Cardiac muscle cell (in vitro differentiated cells and primary cell): ENCODE measurements around the gene KXD1. TPM values are rescaled to one million over a fixed set of nuclear protein-coding genes. Genes with fewer than 3 reads are reported as not detected.

Source experiments
- DNase-seq, 2 donors: peaks; one replicate each; pipeline versions ENCODE4 v3.0.0 to v3.0.0-alpha.2; 2010 to 2017; ENCODE audit warnings: low read depth in 1 of 2, low spot score in 1 of 2
- H3K27ac ChIP-seq: fragments of 200-600 bp; sonication (generic); 2 replicates; pipeline ENCODE4 v1.5.1; 2016
- H3K27me3 ChIP-seq: fragments of 200-600 bp; sonication (generic); 2 replicates; pipeline ENCODE4 v1.6.0; 2016; ENCODE audit warnings: control low read depth
- H3K36me3 ChIP-seq: fragments of 200-600 bp; sonication (generic); 2 replicates; pipeline ENCODE4 v1.5.1; 2016; ENCODE audit warnings: control low read depth
- H3K4me1 ChIP-seq: fragments of 200-600 bp; sonication (generic); 2 replicates; pipeline ENCODE4 v1.8.1; 2017; ENCODE audit warnings: low read depth, mild to moderate bottlenecking, mixed run types
- H3K4me3 ChIP-seq: fragments of 200-600 bp; sonication (generic); 2 replicates; pipeline ENCODE4 v1.5.1; 2016; ENCODE audit warnings: mild to moderate bottlenecking
- H3K9me3 ChIP-seq: fragments of 200-600 bp; sonication (generic); 2 replicates; pipeline ENCODE4 v1.5.1; 2017; ENCODE audit warnings: low read depth, mild to moderate bottlenecking, control low read depth
- CTCF ChIP-seq: IDR thresholded peaks from 2 replicates; pipeline ENCODE4 v1.5.1; 2012; ENCODE audit warnings: low read depth, mild to moderate bottlenecking, low read length
- polyA plus RNA-seq: library from polyadenylated mRNA; unstranded; fragments of >200 nt; fragmentation: Nextera tagmentation; extraction: Ambion mirVana; gene quantifications from 2 replicates; pipeline ENCODE4 v1.2.1, GENCODE V29; 2016
- total RNA-seq: library from RNA; depleted of rRNA; stranded (reverse); fragments of >200 nt; gene quantifications from 2 replicates; pipeline ENCODE4 v1.2.3, GENCODE V29; 2016

KXD1 gene
- total RNA-seq (137 and 160 TPM in 2 replicates), polyA plus RNA-seq (111 and 127 TPM in 2 replicates)

- no peaks in the 10 kb centered on the region for H3K9me3 ChIP-seq
- peak within 1 kb of the TSS; percentile 55 for H3K4me3 ChIP-seq
- peak within 1 kb of the TSS; percentile 33 for H3K27ac ChIP-seq
- no peak for TF ChIP-seq CTCF
- no peaks in the 10 kb centered on the region for H3K27me3 ChIP-seq
- no peaks in the 10 kb centered on the region for H3K36me3 ChIP-seq
- peaks cover 3% of the 10 kb centered on the region for H3K4me1 ChIP-seq
- DNase-seq = peak; percentile 96 to 99
These were observed at the start of gene KXD1 for GRCh38 chr19:18557411-18558201. TSS of gene KXD1 (plus strand) at chr19:18557870. CDS start at chr19:18562057, 4,187 bp downstream.

- TF ChIP-seq CTCF = no peak
- Histone ChIP-seq H3K36me3 (no peaks in the 10 kb centered on the region), H3K9me3 (no peaks in the 10 kb centered on the region), H3K27ac (peak overlapping the region; percentile 85), H3K27me3 (no peaks in the 10 kb centered on the region), H3K4me1 (peaks cover 62% of the 10 kb centered on the region), H3K4me3 (no peak overlapping the region)
- DNase-seq = no peak
These were observed 49.1 kb upstream of the KXD1 start for GRCh38 chr19:18508585-18508984.

- no peaks in the 10 kb centered on the region for H3K27me3 ChIP-seq
- TF ChIP-seq CTCF = no peak
- no peak for DNase-seq
- peaks cover 63% of the 10 kb centered on the region for H3K4me1 ChIP-seq
- no peaks in the 10 kb centered on the region for H3K9me3 ChIP-seq
- peak overlapping the region; percentile 85 for H3K27ac ChIP-seq
- no peak overlapping the region for H3K4me3 ChIP-seq
- no peaks in the 10 kb centered on the region for H3K36me3 ChIP-seq
These were observed 47.5 kb upstream of the KXD1 start for GRCh38 chr19:18510216-18510615.

GRCh38 chr19:18513868-18514267, 43.8 kb upstream of the KXD1 start:
- peaks cover 51% of the 10 kb centered on the region for H3K4me1 ChIP-seq
- peak overlapping the region; percentile 88 for H3K27ac ChIP-seq
- no peaks in the 10 kb centered on the region for H3K27me3 ChIP-seq
- no peaks in the 10 kb centered on the region for H3K36me3 ChIP-seq
- H3K4me3 ChIP-seq = no peak overlapping the region
- no peaks in the 10 kb centered on the region for H3K9me3 ChIP-seq
- DNase-seq = peak; percentile 20 to 74
- no peak for TF ChIP-seq CTCF

GRCh38 chr19:18514800-18515682, 42.6 kb upstream of the KXD1 start:
- TF ChIP-seq CTCF = no peak
- Histone ChIP-seq H3K4me3 (no peak overlapping the region), H3K27ac (peak overlapping the region; percentile 88), H3K4me1 (peaks cover 45% of the 10 kb centered on the region), H3K36me3 (no peaks in the 10 kb centered on the region), H3K27me3 (no peaks in the 10 kb centered on the region), H3K9me3 (no peaks in the 10 kb centered on the region)
- DNase-seq = peak; percentile 32 to 87
